ENCODE results near the gene PRMT1. TPM values are rescaled to one million over a fixed set of nuclear protein-coding genes. Genes with fewer than 3 reads are reported as not detected.

PRMT1 gene
- total and polyA plus RNA-seq, 2 of the 13 experiments (the other 11 are each of a cell fraction or from before 2014, with no cell fraction given): 324 to 374 TPM

- no peak for TF ChIP-seq ZBTB4 (CRISPR knock-in tag; IDR thresholded peaks at IDR 0.05; ENCODE audit: borderline replicate concordance)
These were observed 36.8 kb upstream of the PRMT1 start, which contains the start of gene RRAS (continued) for GRCh38 chr19:49640113-49640898.

GRCh38 chr19:49641688-49642491 is 35.2 kb upstream of the PRMT1 start, which contains the start of gene SCAF1:
TSS of gene SCAF1 (plus strand) at chr19:49642209. CDS start at chr19:49645027, 2,818 bp downstream.
- H3K4me2 ChIP-seq (ENCODE audit: low read depth, low read length): peak within 1 kb of the TSS; percentile 90
- WGBS (ENCODE audit: low lambda C conversion rate): 0% methylated on average over 8 of the region's 87 CpGs
- FAIRE-seq (peak; percentile 87), DNase-seq (ENCODE audit: low spot score) (peak; percentile 97), ATAC-seq (peak; percentile 55)
- no TSS peak for BruUV-seq (replicated peaks)
- H3K36me3 ChIP-seq (replicated peaks in 1 of 2; ENCODE audit: control insufficient read depth in 1 of 2, insufficient read depth in 2 of 2, low read length in 2 of 2): peaks cover 4 to 7% of the 10 kb centered on the region in 2 experiments; a peak in 2 of 5 replicates
- in situ Hi-C loops (cut with HindIII; ENCODE audit: extremely low pct_ligation_motif_present, low pct_unique_long_range_greater_than_20kb) (no loop called here), intact Hi-C loops (cut with micrococcal nuclease; ENCODE audit: unreplicated experiment) (loop anchor here (2.0 to 5.0 kb wide), 2 partner anchors 23 to 35 kb away; partner anchors contain the start of genes BCL2L12, IRF3 and PRMT1)
- CTCF ChIA-PET (ENCODE audit: low intra/inter-chr PET ratio, low total read pairs): no interaction called here
- H3K4me3 ChIP-seq (replicated peaks in 1 of 3; ENCODE audit: insufficient read depth in 1 of 3, low read depth in 2 of 3, low read length in 3 of 3): peak within 1 kb of the TSS; percentile 85 to 99 (median 91)
- no peaks in the 10 kb centered on the region for H3K9me3 ChIP-seq (ENCODE audit: low read length)
- H3K27ac ChIP-seq (ENCODE audit: extremely low read length, insufficient read depth, low read length): peak within 1 kb of the TSS; percentile 98
- no peaks in the 10 kb centered on the region; a peak in 1 of 5 replicates for H3K27me3 ChIP-seq (ENCODE audit: control insufficient read depth in 1 of 2, insufficient read depth in 2 of 2, low read length in 2 of 2)
- H3K9ac ChIP-seq (ENCODE audit: insufficient read depth, low read depth, low read length): peak within 1 kb of the TSS; percentile 99
- H4K20me1 ChIP-seq (ENCODE audit: insufficient read depth, low read length): no peaks in the 10 kb centered on the region
- peaks cover 31% of the 10 kb centered on the region for H3K79me2 ChIP-seq (ENCODE audit: insufficient read depth, low read length)
- POLR2A ChIA-PET: interaction anchor here (0.6 to 4.6 kb wide), 20 partner anchors 8 to 1023 kb away, joined by 3 to 92 read pairs (median 6); partner anchors contain the start of genes AKT1S1, ALDH16A1, BCL2L12 and IRF3
- no peak within 1 kb of the TSS for H2AFZ ChIP-seq (ENCODE audit: low read length)
- H3K4me1 ChIP-seq (ENCODE audit: insufficient read depth, low read length): peaks cover 48% of the 10 kb centered on the region
- TF ChIP-seq RNF219 (CRISPR knock-in tag; IDR thresholded peaks at IDR 0.05) (no peak), PPARG (CRISPR knock-in tag; conservative IDR thresholded peaks at IDR 0.05) (peak; percentile 100), ZNF883 (CRISPR knock-in tag; IDR thresholded peaks at IDR 0.05; ENCODE audit: not compliant biosample characterization) (peak; percentile 49), ATF4 (CRISPR knock-in tag; IDR thresholded peaks at IDR 0.05) (peak in 1 of 2 experiments; percentile 72; a peak in 2 of 4 replicates), NFKBIZ (CRISPR knock-in tag; IDR thresholded peaks at IDR 0.05) (no peak; the same call in 1 of the 2 replicates), ETV5 (CRISPR knock-in tag; IDR thresholded peaks at IDR 0.05; ENCODE audit: borderline replicate concordance) (peak; percentile 55), E2F5 (CRISPR knock-in tag; conservative IDR thresholded peaks at IDR 0.05) (no peak), DDIT3 (CRISPR knock-in tag; IDR thresholded peaks at IDR 0.05) (no peak), TEAD2 (CRISPR knock-in tag; IDR thresholded peaks at IDR 0.05) (no peak), FOXK1 (CRISPR knock-in tag; IDR thresholded peaks at IDR 0.05; ENCODE audit: borderline replicate concordance, low read depth) (peak; percentile 84)

All from HepG2 (cell line).